ENCODE results near the gene CXCL13.

GRCh38 chr4:77617203-77617602 is 11.6 kb downstream of the CXCL13 start:
- TF ChIP-seq CTCF (IDR thresholded peaks at IDR 0.05) = no peak
- TF ChIP-seq EP300 (IDR thresholded peaks at IDR 0.05; ENCODE audit: borderline replicate concordance in 1 of 2, low read depth in 1 of 2, low read length in 1 of 2) = no peak
- no peak for TF ChIP-seq RFX5 (IDR thresholded peaks at IDR 0.05; ENCODE audit: low read length)
- no peak for TF ChIP-seq TEAD4 (IDR thresholded peaks at IDR 0.05; ENCODE audit: borderline replicate concordance, insufficient read depth)
- no peak for TF ChIP-seq POLR2AphosphoS5 (IDR thresholded peaks at IDR 0.05; ENCODE audit: low read depth, low read length)
- TF ChIP-seq JUND (IDR thresholded peaks at IDR 0.05) = no peak
- TF ChIP-seq RXRA (IDR thresholded peaks at IDR 0.05; ENCODE audit: borderline replicate concordance, low read depth) = no peak
